Neural crest cell (in vitro differentiated cells): Measurements from ENCODE around the gene MAP4K4. TPM values are rescaled to one million over a fixed set of nuclear protein-coding genes. Genes with fewer than 3 reads are reported as not detected.
A peak's percentile ranks its signal among the peaks of the same experiment; 100 is the strongest.

Source experiments
- DNase-seq: peaks from one replicate; pipeline ENCODE4 v3.0.0; 2021; ENCODE audit warnings: low read depth, mixed read lengths, low spot score
- H3K27ac Mint-ChIP-seq: one replicate; pipeline ENCODE4 v1.8.0; 2021; ENCODE audit warnings: mild to moderate bottlenecking, mixed read lengths; ENCODE audit not compliant: unreplicated experiment
- H3K27me3 Mint-ChIP-seq: 2 replicates; pipeline ENCODE4 v1.8.0; 2021; ENCODE audit warnings: low read depth, mild to moderate bottlenecking, mixed read lengths
- H3K36me3 Mint-ChIP-seq: 2 replicates; pipeline ENCODE4 v1.8.0; 2021; ENCODE audit warnings: low read depth, mild to moderate bottlenecking, mixed read lengths
- H3K4me1 Mint-ChIP-seq: 2 replicates; pipeline ENCODE4 v1.8.0; 2021; ENCODE audit warnings: mixed read lengths
- H3K4me3 Mint-ChIP-seq: one replicate; pipeline ENCODE4 v1.8.0; 2021; ENCODE audit warnings: mild to moderate bottlenecking, mixed read lengths
- H3K9me3 Mint-ChIP-seq: 2 replicates; pipeline ENCODE4 v1.8.0; 2021; ENCODE audit warnings: mixed read lengths
- CTCF ChIP-seq: fragments of 200-600 bp; sonication (generic); conservative IDR thresholded peaks from 2 replicates; pipeline ENCODE4 v1.5.0; 2021; ENCODE audit warnings: antibody characterized with exemption, mild to moderate bottlenecking
- total RNA-seq: library from RNA; stranded (reverse); gene quantifications from 2 replicates; pipeline ENCODE4 v1.2.1, GENCODE V29; 2021

The MAP4K4 gene
- total RNA-seq, 1 donor from 2014 or later = 209 TPM

GRCh38 chr2:101706819-101707177, 9.3 kb downstream of the MAP4K4 start:
- TF ChIP-seq CTCF = no peak
- no peaks in the 10 kb centered on the region for H3K27me3 Mint-ChIP-seq
- peaks cover 18% of the 10 kb centered on the region for H3K36me3 Mint-ChIP-seq
- DNase-seq = no peak
- no peak overlapping the region for H3K27ac Mint-ChIP-seq
- no peaks in the 10 kb centered on the region for H3K9me3 Mint-ChIP-seq
- H3K4me3 Mint-ChIP-seq = peak overlapping the region; percentile 31
- H3K4me1 Mint-ChIP-seq = peaks cover 60% of the 10 kb centered on the region

DNA sequence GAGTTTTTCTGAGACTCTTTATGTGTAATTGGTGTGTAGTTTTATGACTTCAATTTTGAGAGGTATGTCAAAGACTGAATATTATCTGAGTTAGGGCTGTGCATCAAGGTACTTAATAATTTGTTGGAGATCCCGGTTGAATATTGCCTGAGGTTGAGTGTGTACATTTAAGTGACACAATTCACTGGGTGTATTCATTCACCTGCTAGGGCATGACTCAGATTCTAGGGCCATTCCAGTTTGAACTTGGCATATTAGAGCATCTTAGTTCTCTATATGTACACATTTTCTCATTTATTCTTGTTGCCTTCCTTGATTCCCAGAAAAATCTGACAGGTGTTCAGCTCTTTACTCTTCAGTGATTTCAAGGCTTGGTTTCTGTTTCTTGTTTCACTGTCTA, 12.5 kb downstream of the MAP4K4 start:
- no peak for DNase-seq
- no peak for TF ChIP-seq CTCF
- Mint-ChIP-seq H3K27ac (no peak overlapping the region), H3K4me1 (peaks cover 47% of the 10 kb centered on the region), H3K36me3 (peaks cover 9% of the 10 kb centered on the region), H3K27me3 (no peaks in the 10 kb centered on the region), H3K9me3 (no peaks in the 10 kb centered on the region), H3K4me3 (no peak overlapping the region)

GRCh38 chr2:101710471-101711318, 13.2 kb downstream of the MAP4K4 start:
- Mint-ChIP-seq H3K4me1 (peaks cover 46% of the 10 kb centered on the region), H3K36me3 (peaks cover 7% of the 10 kb centered on the region), H3K4me3 (peak overlapping the region; percentile 4), H3K9me3 (no peaks in the 10 kb centered on the region), H3K27me3 (no peaks in the 10 kb centered on the region), H3K27ac (no peak overlapping the region)
- no peak for TF ChIP-seq CTCF
- no peak for DNase-seq

DNA sequence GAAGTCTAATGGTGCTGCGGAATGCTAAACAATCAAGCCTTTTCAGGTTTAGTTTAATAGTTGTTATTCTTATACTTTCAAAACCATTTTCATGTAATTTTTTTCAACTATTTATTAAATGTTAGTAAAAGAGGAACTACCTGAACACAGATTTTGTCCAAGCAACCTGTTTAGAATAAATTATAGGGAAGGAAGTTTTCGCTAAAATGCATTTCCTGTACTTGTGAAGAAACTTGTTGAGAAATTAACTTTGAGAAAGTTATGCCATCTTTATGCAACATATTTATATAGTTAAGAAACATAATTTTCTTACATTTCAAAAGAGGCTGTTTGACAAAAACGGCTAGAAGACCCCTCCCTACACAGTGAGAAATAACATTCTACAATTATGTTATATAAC, 16.6 kb downstream of the MAP4K4 start:
- H3K4me1 Mint-ChIP-seq = peaks cover 45% of the 10 kb centered on the region

GRCh38 chr2:101717071-101717845, 19.8 kb downstream of the MAP4K4 start:
- H3K4me1 Mint-ChIP-seq = peaks cover 36% of the 10 kb centered on the region
- H3K4me3 Mint-ChIP-seq = no peak overlapping the region
- H3K9me3 Mint-ChIP-seq = no peaks in the 10 kb centered on the region
- no peak overlapping the region for H3K27ac Mint-ChIP-seq
- H3K27me3 Mint-ChIP-seq = no peaks in the 10 kb centered on the region
- no peak for DNase-seq
- peaks cover 5% of the 10 kb centered on the region for H3K36me3 Mint-ChIP-seq
- no peak for TF ChIP-seq CTCF

More for the DNA sequence above, 16.6 kb downstream of the MAP4K4 start:
- TF ChIP-seq CTCF = no peak
- H3K27ac Mint-ChIP-seq = no peak overlapping the region
- no peaks in the 10 kb centered on the region for H3K27me3 Mint-ChIP-seq
- H3K4me3 Mint-ChIP-seq = no peak overlapping the region
- H3K9me3 Mint-ChIP-seq = no peaks in the 10 kb centered on the region
- peaks cover under 1% of the 10 kb centered on the region for H3K36me3 Mint-ChIP-seq
- DNase-seq = no peak
